ENCODE results near the gene PAQR8. TPM values are rescaled to one million over a fixed set of nuclear protein-coding genes. Genes with fewer than 3 reads are reported as not detected.

Gene PAQR8
- total and polyA plus RNA-seq, 2 of the 13 experiments (the other 11 are each of a cell fraction or from before 2014, with no cell fraction given), result 37.7 to 50.7 TPM

- no peak for TF ChIP-seq ZNF414 (CRISPR knock-in tag; IDR thresholded peaks at IDR 0.05)
- TF ChIP-seq, protein P1, sequence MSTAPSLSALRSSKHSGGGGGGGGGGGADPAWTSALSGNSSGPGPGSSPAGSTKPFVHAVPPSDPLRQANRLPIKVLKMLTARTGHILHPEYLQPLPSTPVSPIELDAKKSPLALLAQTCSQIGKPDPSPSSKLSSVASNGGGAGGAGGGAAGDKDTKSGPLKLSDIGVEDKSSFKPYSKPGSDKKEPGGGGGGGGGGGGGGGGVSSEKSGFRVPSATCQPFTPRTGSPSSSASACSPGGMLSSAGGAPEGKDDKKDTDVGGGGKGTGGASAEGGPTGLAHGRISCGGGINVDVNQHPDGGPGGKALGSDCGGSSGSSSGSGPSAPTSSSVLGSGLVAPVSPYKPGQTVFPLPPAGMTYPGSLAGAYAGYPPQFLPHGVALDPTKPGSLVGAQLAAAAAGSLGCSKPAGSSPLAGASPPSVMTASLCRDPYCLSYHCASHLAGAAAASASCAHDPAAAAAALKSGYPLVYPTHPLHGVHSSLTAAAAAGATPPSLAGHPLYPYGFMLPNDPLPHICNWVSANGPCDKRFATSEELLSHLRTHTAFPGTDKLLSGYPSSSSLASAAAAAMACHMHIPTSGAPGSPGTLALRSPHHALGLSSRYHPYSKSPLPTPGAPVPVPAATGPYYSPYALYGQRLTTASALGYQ (CRISPR knock-in tag; IDR thresholded peaks at IDR 0.05), result no peak
- no peak for TF ChIP-seq SALL2 (CRISPR knock-in tag; IDR thresholded peaks at IDR 0.05)
- TF ChIP-seq ZNF552 (CRISPR knock-in tag; IDR thresholded peaks at IDR 0.05; ENCODE audit: borderline replicate concordance), result no peak
- 0 out of 2 replicates have a peak, but pooled peaks have one; percentile 10 for TF ChIP-seq ZNF512B (CRISPR knock-in tag; IDR thresholded peaks at IDR 0.05; ENCODE audit: borderline replicate concordance)
- no peak for TF ChIP-seq SRF (IDR thresholded peaks at IDR 0.05; ENCODE audit: low read depth, low read length)
- no peak for TF ChIP-seq GABPB1 (CRISPR knock-in tag; IDR thresholded peaks at IDR 0.05)
- TF ChIP-seq HNF4A (CRISPR knock-in tag; IDR thresholded peaks at IDR 0.05), result no peak
- no peak for TF ChIP-seq TP53 (CRISPR knock-in tag; conservative IDR thresholded peaks at IDR 0.05)
- 0 out of 2 replicates have a peak, but pooled peaks have one; percentile 25 for TF ChIP-seq ZNF639 (CRISPR knock-in tag; conservative IDR thresholded peaks at IDR 0.05)
- no peak; the same call in 1 of the 2 replicates for TF ChIP-seq ZNF446 (CRISPR knock-in tag; IDR thresholded peaks at IDR 0.05)
- TF ChIP-seq LBX2 (CRISPR knock-in tag; IDR thresholded peaks at IDR 0.05; ENCODE audit: borderline replicate concordance), result no peak
- TF ChIP-seq YY1 (IDR thresholded peaks at IDR 0.05; ENCODE audit: insufficient read depth, insufficient replicate concordance, low read depth, low read length), result no peak
- no peak for TF ChIP-seq DMTF1 (CRISPR knock-in tag; IDR thresholded peaks at IDR 0.05)
- TF ChIP-seq, protein P2, sequence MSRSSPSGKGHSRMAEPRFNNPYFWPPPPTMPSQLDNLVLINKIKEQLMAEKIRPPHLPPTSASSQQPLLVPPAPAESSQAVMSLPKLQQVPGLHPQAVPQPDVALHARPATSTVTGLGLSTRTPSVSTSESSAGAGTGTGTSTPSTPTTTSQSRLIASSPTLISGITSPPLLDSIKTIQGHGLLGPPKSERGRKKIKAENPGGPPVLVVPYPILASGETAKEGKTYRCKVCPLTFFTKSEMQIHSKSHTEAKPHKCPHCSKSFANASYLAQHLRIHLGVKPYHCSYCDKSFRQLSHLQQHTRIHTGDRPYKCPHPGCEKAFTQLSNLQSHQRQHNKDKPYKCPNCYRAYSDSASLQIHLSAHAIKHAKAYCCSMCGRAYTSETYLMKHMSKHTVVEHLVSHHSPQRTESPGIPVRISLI (CRISPR knock-in tag; IDR thresholded peaks at IDR 0.05; ENCODE audit: borderline replicate concordance), result no peak
These were observed 684 bp downstream of the PAQR8 start (continued) for GRCh38 chr6:52362443-52363227.
